ENCODE results near the gene UBN2.
"Not testable (repeated sequence)": the region's sequence is repeated elsewhere in the genome, so short reads cannot be mapped to it uniquely, and the experiment has no call there.

DNA sequence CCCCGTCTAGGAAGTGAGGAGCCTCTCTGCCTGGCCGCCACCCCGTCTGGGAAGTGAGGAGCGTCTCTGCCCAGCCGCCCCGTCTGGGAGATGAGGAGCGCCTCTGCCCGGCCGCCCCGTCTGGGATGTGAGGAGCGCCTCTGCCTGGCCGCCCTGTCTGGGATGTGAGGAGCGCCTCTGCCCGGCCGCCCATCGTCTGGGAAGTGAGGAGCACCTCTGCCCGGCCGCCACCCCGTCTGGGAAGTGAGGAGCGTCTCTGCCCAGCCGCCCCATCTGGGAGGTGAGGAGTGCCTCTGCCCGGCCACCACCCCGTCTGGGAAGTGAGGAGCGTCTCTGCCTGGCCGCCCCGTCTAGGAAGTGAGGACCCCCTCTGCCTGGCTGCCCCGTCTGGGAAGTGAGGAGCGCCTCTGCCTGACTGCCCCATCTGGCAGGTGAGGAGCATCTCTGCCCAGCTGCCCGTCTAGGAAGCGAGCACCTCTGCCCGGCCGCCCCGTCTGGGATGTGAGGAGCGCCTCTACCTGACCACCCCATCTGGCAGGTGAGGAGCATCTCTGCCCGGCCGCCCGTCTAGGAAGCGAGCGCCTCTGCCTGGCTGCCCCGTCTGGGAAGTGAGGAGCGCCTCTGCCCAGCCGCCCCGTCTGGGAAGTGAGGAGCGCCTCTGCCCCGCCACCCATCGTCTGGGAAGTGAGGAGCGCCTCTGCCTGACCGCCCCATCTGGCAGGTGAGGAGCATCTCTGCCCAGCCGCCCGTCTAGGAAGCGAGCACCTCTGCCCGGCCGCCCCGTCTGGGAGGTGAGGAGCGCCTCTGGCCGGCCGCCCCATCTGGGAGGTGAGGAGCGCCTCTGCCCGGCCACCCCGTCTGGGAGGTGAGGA is 5.5 kb upstream of the UBN2 start:
- TF ChIP-seq, protein P1, sequence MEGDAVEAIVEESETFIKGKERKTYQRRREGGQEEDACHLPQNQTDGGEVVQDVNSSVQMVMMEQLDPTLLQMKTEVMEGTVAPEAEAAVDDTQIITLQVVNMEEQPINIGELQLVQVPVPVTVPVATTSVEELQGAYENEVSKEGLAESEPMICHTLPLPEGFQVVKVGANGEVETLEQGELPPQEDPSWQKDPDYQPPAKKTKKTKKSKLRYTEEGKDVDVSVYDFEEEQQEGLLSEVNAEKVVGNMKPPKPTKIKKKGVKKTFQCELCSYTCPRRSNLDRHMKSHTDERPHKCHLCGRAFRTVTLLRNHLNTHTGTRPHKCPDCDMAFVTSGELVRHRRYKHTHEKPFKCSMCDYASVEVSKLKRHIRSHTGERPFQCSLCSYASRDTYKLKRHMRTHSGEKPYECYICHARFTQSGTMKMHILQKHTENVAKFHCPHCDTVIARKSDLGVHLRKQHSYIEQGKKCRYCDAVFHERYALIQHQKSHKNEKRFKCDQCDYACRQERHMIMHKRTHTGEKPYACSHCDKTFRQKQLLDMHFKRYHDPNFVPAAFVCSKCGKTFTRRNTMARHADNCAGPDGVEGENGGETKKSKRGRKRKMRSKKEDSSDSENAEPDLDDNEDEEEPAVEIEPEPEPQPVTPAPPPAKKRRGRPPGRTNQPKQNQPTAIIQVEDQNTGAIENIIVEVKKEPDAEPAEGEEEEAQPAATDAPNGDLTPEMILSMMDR (conservative IDR thresholded peaks at IDR 0.05; ENCODE audit: low read length): not testable (repeated sequence)
- TF ChIP-seq EZH2phosphoT487 (IDR thresholded peaks at IDR 0.05; ENCODE audit: borderline replicate concordance, low read depth, low read length): not testable (repeated sequence)
